Retina (tissue), 1 donor: ENCODE measurements around the gene LMO1.

Experiments used
- DNase-seq: peaks from one replicate; pipeline ENCODE4 v3.0.0-alpha.2; 2016

Gene LMO1

GRCh38 chr11:8263109-8263768 is 439 bp downstream of the LMO1 start:
- DNase-seq: peak; percentile 81

GRCh38 chr11:8262552-8263108 is 1.0 kb downstream of the LMO1 start:
- DNase-seq: peak; percentile 81

GRCh38 chr11:8261921-8262551 is 1.6 kb downstream of the LMO1 start:
- peak; percentile 55 for DNase-seq

GRCh38 chr11:8261291-8261690 is 2.4 kb downstream of the LMO1 start:
- DNase-seq: no peak

- DNase-seq: no peak
These were observed 3.3 kb downstream of the LMO1 start for GRCh38 chr11:8260202-8260966.

GRCh38 chr11:8259306-8259959 is 4.2 kb downstream of the LMO1 start:
- no peak for DNase-seq

- peak; percentile 79 for DNase-seq
These were observed 4.9 kb downstream of the LMO1 start for GRCh38 chr11:8258784-8259183.

- DNase-seq: no peak
These were observed 5.4 kb downstream of the LMO1 start for GRCh38 chr11:8258289-8258688.

GRCh38 chr11:8257003-8257664 is 6.5 kb downstream of the LMO1 start:
- DNase-seq: no peak

- no peak for DNase-seq
These were observed 7.2 kb downstream of the LMO1 start for GRCh38 chr11:8256271-8257002.

GRCh38 chr11:8253566-8253965 is 10.1 kb downstream of the LMO1 start:
- DNase-seq: no peak

- no peak for DNase-seq
These were observed 10.7 kb downstream of the LMO1 start for GRCh38 chr11:8252946-8253345.

GRCh38 chr11:8252388-8252787 is 11.3 kb downstream of the LMO1 start:
- no peak for DNase-seq

- DNase-seq: no peak
These were observed 11.9 kb downstream of the LMO1 start for GRCh38 chr11:8251616-8252295.

- no peak for DNase-seq
These were observed 12.6 kb downstream of the LMO1 start for GRCh38 chr11:8250981-8251615.

GRCh38 chr11:8250434-8250833 is 13.2 kb downstream of the LMO1 start:
- DNase-seq: no peak

- DNase-seq: no peak
These were observed 14.2 kb downstream of the LMO1 start for GRCh38 chr11:8249482-8249881.

- no peak for DNase-seq
These were observed 14.9 kb downstream of the LMO1 start for GRCh38 chr11:8248786-8249185.

GRCh38 chr11:8247312-8247711 is 16.4 kb downstream of the LMO1 start:
- DNase-seq: no peak

- peak; percentile 67 for DNase-seq
These were observed 20.2 kb downstream of the LMO1 start for GRCh38 chr11:8243458-8243857.
